GM12873 (cell line): Measurements from ENCODE around the gene NR1H4.

Experiments used
- TF ChIP-seq, protein P1 (sequence below): IDR thresholded peaks from 2 replicates; pipeline ENCODE4 v1.5.1; 2012; ENCODE audit warnings: low read depth, mild to moderate bottlenecking, moderate library complexity, low read length, control low read depth; ENCODE audit not compliant: insufficient read depth; ENCODE audit errors: missing control alignments

NR1H4 gene

DNA sequence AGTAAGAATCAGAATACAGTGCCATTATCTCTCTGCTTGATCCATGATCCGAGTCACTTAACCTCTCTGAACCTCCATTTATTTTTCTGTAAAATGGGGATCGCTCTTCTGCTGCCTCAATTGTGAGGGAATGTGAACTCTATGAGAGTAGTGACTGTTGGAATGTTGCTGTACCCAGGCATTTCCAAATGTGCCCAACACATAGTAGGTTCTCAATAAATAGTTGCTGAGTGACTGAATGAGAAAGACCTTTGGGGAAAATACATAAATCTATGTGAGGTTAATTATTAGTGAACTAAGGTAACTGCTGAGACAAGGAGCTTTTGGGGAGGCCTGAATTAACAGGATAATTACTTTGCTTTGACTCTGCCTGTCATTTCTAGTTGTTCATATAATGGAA is 33.9 kb upstream of the NR1H4 start:
- TF ChIP-seq, protein P1, sequence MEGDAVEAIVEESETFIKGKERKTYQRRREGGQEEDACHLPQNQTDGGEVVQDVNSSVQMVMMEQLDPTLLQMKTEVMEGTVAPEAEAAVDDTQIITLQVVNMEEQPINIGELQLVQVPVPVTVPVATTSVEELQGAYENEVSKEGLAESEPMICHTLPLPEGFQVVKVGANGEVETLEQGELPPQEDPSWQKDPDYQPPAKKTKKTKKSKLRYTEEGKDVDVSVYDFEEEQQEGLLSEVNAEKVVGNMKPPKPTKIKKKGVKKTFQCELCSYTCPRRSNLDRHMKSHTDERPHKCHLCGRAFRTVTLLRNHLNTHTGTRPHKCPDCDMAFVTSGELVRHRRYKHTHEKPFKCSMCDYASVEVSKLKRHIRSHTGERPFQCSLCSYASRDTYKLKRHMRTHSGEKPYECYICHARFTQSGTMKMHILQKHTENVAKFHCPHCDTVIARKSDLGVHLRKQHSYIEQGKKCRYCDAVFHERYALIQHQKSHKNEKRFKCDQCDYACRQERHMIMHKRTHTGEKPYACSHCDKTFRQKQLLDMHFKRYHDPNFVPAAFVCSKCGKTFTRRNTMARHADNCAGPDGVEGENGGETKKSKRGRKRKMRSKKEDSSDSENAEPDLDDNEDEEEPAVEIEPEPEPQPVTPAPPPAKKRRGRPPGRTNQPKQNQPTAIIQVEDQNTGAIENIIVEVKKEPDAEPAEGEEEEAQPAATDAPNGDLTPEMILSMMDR, result no peak

DNA sequence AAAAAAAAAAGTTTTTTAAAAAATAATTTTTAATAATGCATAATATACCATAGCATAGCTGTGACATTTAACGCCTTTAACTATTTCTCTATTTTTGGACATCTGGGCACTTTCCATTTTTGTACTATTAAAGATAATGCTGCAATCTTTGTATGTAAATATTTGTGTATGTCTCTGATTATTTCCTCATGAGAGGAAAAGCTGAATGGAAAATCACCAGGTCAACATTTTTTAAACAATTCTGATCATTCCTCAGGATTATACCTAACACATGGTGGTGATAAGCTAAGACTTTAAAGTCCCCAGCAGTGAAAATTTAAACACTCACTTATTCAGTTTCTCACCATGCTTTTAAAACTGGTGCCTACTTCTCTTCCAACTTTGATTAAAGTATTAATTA is 31.3 kb upstream of the NR1H4 start:
- TF ChIP-seq, protein P1, result no peak

DNA sequence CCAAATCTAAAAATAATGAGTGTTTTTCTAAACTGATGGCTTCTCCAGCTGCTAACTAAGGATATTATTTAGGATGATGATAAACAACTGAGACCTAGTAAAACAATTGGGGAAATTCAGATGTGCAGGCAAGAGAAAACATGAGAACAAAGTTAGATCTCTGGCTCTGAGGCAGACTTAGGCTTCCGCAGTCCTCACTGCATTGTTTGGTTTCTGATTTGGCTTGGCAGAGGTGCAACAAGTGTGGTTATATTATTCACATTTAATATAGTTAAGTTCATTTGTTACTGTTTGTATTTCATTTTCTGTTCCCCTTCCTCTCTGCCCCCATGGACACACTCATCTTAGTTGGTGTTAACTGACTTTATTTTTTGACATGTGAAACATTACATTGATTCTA is 30.2 kb upstream of the NR1H4 start:
- TF ChIP-seq, protein P1, result no peak

DNA sequence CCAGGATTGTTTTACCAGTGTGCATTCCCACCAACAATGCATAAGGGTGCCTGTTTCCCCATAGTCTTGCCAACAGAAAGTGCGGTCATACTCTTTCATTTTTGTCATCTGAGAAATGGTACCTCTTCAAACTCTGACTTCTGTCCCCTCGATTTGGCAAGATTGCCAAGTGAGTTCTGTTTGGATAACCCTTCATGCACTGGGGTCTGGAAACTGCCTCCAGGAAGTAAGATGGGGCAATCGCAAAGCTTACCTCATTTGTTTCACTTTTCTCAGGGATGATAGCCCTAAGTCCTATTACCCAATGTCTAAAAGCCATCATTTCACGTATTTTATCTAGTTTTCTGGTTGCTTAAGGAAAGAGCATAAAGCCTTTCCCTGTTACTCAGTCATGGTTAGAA is 28.6 kb upstream of the NR1H4 start:
- TF ChIP-seq, protein P1, result no peak

DNA sequence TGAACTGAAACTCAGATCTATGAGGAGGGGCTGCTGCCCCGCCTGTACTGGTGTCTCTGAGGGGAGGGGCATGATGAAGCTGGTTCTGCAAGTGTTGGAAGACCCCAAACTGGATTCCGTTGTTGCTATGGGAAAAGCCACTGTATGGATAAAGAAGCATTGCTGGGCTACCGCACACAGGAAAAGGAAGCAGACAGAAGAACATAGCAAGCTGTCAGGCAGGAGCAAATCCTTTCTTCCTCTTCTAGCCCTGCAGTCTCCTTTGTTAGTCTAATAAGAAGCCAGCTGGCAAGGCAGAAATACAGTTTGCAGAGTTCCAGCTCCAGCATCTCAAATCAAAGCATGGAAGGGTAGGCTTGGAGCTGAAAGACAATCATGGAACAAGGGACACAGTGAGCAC is 26.3 kb upstream of the NR1H4 start:
- TF ChIP-seq, protein P1, result no peak

DNA sequence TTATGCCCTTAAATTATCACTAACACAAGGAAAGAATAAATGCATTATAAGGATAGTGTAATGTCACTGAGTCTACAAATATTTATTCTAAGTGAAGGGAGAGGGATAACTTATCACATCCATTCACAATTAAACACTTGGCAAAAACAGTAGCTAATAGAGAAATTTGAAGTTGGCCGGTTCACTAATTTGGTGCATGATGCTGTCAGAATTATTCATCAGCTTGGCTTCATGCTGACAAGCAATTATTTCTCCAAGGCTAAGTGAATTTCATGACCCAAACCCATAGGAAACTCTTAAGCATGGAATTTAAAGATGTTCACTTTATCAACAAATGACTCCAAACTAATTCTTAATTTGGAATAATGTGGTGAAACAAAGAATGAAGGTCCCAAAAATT is 25.0 kb upstream of the NR1H4 start:
- TF ChIP-seq, protein P1, result no peak

DNA sequence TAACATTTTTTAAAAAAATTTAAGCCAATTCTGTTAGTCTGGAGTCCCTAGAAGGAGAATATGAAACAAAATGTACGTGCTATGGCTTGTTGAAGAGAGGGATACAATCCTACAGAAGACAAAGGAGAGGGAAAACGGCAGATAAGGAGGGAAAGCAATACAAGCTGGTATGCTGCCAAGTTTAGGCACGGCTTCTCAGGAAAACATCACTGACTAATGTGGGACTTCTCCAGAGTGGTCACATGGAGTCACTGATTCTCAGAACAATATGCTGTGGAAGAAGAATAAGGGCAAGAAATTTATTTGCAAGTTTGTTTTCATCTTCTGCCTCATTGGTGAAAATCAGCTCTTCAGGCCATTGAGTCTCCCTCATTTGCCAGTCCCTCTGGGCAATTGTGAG is 22.9 kb upstream of the NR1H4 start:
- TF ChIP-seq, protein P1, result no peak

DNA sequence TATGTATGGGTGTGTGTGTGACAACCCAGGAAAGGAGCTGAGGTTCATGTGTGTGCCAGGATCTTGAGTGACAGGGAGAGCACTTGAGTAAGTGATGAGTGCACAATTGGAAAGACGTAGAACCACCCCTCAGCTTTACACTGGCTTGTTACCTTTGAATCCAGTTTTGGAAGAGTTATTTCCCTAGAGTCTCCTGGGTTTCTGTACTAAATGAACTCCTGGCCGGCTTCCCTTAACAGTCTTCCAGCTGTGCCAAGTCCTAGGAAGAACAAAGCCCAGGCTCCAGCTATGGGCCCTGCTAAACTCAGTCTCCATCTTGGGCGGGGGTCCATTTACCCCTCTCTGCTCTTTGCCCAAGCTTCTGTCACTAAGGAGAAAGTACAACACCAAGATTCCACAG is 19.7 kb upstream of the NR1H4 start:
- TF ChIP-seq, protein P1, result no peak
